Measurements from ENCODE around the gene DIS3.

DNA sequence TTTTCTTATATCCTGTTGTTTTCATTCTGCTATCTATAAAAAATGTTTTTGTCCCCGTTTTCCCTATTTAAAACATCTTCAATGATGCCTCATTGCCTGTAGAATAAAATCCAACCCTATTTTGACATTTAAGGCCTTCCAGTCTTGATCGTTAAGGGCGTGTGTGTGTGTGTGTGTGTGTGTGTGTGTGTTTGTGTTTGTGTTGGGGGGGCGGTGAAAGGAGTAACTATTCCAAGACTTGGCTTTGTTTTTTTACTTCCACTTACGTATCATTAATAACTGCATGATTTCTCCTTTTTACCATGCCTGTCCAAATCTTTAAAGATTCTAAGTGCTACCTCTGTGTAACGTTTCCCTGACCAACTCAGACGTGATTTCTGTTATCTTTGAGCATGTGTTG, 1.0 kb upstream of the DIS3 start:
- TF ChIP-seq, protein P1, sequence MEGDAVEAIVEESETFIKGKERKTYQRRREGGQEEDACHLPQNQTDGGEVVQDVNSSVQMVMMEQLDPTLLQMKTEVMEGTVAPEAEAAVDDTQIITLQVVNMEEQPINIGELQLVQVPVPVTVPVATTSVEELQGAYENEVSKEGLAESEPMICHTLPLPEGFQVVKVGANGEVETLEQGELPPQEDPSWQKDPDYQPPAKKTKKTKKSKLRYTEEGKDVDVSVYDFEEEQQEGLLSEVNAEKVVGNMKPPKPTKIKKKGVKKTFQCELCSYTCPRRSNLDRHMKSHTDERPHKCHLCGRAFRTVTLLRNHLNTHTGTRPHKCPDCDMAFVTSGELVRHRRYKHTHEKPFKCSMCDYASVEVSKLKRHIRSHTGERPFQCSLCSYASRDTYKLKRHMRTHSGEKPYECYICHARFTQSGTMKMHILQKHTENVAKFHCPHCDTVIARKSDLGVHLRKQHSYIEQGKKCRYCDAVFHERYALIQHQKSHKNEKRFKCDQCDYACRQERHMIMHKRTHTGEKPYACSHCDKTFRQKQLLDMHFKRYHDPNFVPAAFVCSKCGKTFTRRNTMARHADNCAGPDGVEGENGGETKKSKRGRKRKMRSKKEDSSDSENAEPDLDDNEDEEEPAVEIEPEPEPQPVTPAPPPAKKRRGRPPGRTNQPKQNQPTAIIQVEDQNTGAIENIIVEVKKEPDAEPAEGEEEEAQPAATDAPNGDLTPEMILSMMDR (IDR thresholded peaks at IDR 0.05), result no peak
- TF ChIP-seq POLR2A (IDR thresholded peaks at IDR 0.05) (no peak), POLR2AphosphoS5 (IDR thresholded peaks at IDR 0.05) (no peak)
